A673 (cell line): ENCODE results near the gene LSM3.

Experiments used
- CTCF ChIP-seq: fragments of 300-800, 200-600 bp; sonication (generic); conservative IDR thresholded peaks from 2 replicates; pipeline ENCODE4 v1.5.1; 2017; ENCODE audit warnings: low read depth, mild to moderate bottlenecking, antibody characterized with exemption, low read length, moderate library complexity, mixed read lengths
- EZH2 ChIP-seq: fragments of 200-600 bp; sonication (generic); IDR thresholded peaks from 2 replicates; pipeline ENCODE4 v1.6.1; 2017; ENCODE audit warnings: borderline replicate concordance, low read depth, mild to moderate bottlenecking, mixed read lengths, antibody characterized with exemption, low read length; ENCODE audit not compliant: poor library complexity, severe bottlenecking

- no peak for TF ChIP-seq CTCF
- TF ChIP-seq EZH2 = no peak
Observed at GRCh38 chr3:14240366-14240765, 61.7 kb downstream of the LSM3 start.
